Peyer's patch (tissue), 4 donors: ENCODE measurements around the gene SMC1B. TPM values are rescaled to one million over a fixed set of nuclear protein-coding genes. Genes with fewer than 3 reads are reported as not detected.
A peak's percentile ranks its signal among the peaks of the same experiment; 100 is the strongest.

Source experiments
- DNase-seq, 3 donors: peaks; one replicate each; pipeline ENCODE4 v3.0.0-alpha.2; 2017 to 2019
- H3K27ac ChIP-seq, 4 donors: fragments of 200-600 bp; sonication (generic); one replicate each; pipeline ENCODE4 v1.5.1; 2016 to 2019
- H3K27me3 ChIP-seq, 2 donors: fragments of 200-600 bp; sonication (generic); one replicate each; pipeline ENCODE4 v1.5.1; 2019
- H3K36me3 ChIP-seq, 3 donors: fragments of 200-600 bp; sonication (generic); one replicate each; pipeline ENCODE4 v1.5.1; 2016 to 2019
- H3K4me1 ChIP-seq, 4 donors: fragments of 200-600 bp; sonication (generic); one replicate each; pipeline ENCODE4 v1.5.1; 2016 to 2019
- H3K4me3 ChIP-seq, 4 donors: fragments of 200-600 bp; sonication (generic); 1 replicate in 3 of 4; 2 replicates in 1 of 4; pipeline ENCODE4 v1.5.1; 2016 to 2019; ENCODE audit warnings: mild to moderate bottlenecking in 1 of 4
- H3K9me3 ChIP-seq, 4 donors: fragments of 200-600 bp; sonication (generic); one replicate each; pipeline ENCODE4 v1.5.1; 2016 to 2019; ENCODE audit warnings: mild to moderate bottlenecking in 1 of 4
- POLR2A ChIP-seq, 2 donors: fragments of 450-650 bp; IDR thresholded peaks; one replicate each; pipeline ENCODE4 v1.5.1; 2017; ENCODE audit warnings: antibody characterized with exemption in 2 of 2, mild to moderate bottlenecking in 2 of 2, moderate library complexity in 2 of 2
- total RNA-seq, 4 donors: library from RNA; depleted of rRNA; stranded (reverse); fragments of >200 nt; gene quantifications; one replicate each; pipeline ENCODE4 v1.1.0, GENCODE V29; 2016
- TF ChIP-seq, protein P1 (sequence below), 6 experiments: fragments of 450-650 bp in 4 of 6; fragments of 200-600 bp in 2 of 6; sonication (generic) in 1 of 6; IDR thresholded peaks; one replicate each; pipeline ENCODE4 v1.5.1; 2017 to 2019; ENCODE audit warnings: antibody characterized with exemption in 6 of 6, mild to moderate bottlenecking in 3 of 6, moderate library complexity in 1 of 6

Gene SMC1B
- total RNA-seq, 4 donors from 2014 or later = not detected

- no peaks in the 10 kb centered on the region for H3K4me1 ChIP-seq
- H3K9me3 ChIP-seq = no peaks in the 10 kb centered on the region
- H3K4me3 ChIP-seq = no peak overlapping the region
- H3K27ac ChIP-seq = no peak overlapping the region
- no peak for DNase-seq
- H3K36me3 ChIP-seq = no peaks in the 10 kb centered on the region
- TF ChIP-seq, protein P1, sequence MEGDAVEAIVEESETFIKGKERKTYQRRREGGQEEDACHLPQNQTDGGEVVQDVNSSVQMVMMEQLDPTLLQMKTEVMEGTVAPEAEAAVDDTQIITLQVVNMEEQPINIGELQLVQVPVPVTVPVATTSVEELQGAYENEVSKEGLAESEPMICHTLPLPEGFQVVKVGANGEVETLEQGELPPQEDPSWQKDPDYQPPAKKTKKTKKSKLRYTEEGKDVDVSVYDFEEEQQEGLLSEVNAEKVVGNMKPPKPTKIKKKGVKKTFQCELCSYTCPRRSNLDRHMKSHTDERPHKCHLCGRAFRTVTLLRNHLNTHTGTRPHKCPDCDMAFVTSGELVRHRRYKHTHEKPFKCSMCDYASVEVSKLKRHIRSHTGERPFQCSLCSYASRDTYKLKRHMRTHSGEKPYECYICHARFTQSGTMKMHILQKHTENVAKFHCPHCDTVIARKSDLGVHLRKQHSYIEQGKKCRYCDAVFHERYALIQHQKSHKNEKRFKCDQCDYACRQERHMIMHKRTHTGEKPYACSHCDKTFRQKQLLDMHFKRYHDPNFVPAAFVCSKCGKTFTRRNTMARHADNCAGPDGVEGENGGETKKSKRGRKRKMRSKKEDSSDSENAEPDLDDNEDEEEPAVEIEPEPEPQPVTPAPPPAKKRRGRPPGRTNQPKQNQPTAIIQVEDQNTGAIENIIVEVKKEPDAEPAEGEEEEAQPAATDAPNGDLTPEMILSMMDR (IDR thresholded peaks at IDR 0.05) = no peak
- no peak for TF ChIP-seq POLR2A (IDR thresholded peaks at IDR 0.05)
- no peaks in the 10 kb centered on the region for H3K27me3 ChIP-seq
Observed at GRCh38 chr22:45426387-45426786, 13.0 kb upstream of the SMC1B start.

- no peak for TF ChIP-seq POLR2A (IDR thresholded peaks at IDR 0.05)
- TF ChIP-seq, protein P1 (IDR thresholded peaks at IDR 0.05) = no peak
- no peaks in the 10 kb centered on the region for H3K4me1 ChIP-seq
- no peaks in the 10 kb centered on the region for H3K36me3 ChIP-seq
- H3K9me3 ChIP-seq = no peaks in the 10 kb centered on the region
- no peaks in the 10 kb centered on the region for H3K27me3 ChIP-seq
- no peak overlapping the region for H3K27ac ChIP-seq
- no peak overlapping the region for H3K4me3 ChIP-seq
- DNase-seq = peak in 1 of 3 donors; percentile 6
Observed at GRCh38 chr22:45425531-45426265, 12.3 kb upstream of the SMC1B start.

- Histone ChIP-seq H3K27ac (no peak overlapping the region), H3K4me1 (no peaks in the 10 kb centered on the region), H3K4me3 (no peak overlapping the region), H3K9me3 (no peaks in the 10 kb centered on the region), H3K36me3 (no peaks in the 10 kb centered on the region), H3K27me3 (no peaks in the 10 kb centered on the region)
- TF ChIP-seq POLR2A (IDR thresholded peaks at IDR 0.05) = no peak
- TF ChIP-seq, protein P1 (IDR thresholded peaks at IDR 0.05) = no peak
- DNase-seq = peak in 2 of 3 donors; percentile 4 to 14
Observed at GRCh38 chr22:45425101-45425500, 11.7 kb upstream of the SMC1B start.

DNA sequence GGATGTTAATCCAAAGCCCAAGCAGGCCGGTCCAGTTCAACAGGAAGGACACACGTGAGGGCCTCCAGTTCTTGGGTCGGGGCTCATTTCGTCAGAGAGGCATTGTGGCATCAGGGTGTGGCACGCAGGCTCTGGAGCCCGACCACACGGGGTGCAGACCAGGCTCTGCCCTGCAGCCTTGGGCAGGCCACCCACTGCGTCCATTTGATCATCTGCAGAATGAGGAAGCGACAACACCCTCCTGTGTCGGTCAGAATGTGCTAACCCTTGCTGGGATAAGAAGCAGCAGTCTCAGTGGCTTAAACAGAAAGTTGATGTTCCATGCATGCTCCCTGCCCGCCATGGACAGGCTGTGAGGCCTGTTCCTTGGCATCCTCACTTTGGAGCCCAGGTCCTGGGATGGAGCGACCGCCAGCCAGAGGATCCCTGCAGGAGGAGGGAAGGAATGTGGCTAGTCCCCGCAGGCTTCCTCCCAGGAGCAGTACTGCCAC lies 10.9 kb upstream of the SMC1B start:
- H3K4me3 ChIP-seq = no peak overlapping the region
- DNase-seq = peak in 1 of 3 donors; percentile 12
- no peaks in the 10 kb centered on the region for H3K36me3 ChIP-seq
- H3K9me3 ChIP-seq = no peaks in the 10 kb centered on the region
- no peaks in the 10 kb centered on the region for H3K27me3 ChIP-seq
- TF ChIP-seq, protein P1 (IDR thresholded peaks at IDR 0.05) = no peak
- no peak for TF ChIP-seq POLR2A (IDR thresholded peaks at IDR 0.05)
- H3K4me1 ChIP-seq = no peaks in the 10 kb centered on the region
- no peak overlapping the region for H3K27ac ChIP-seq

GRCh38 chr22:45423524-45423923 lies 10.1 kb upstream of the SMC1B start:
- TF ChIP-seq, protein P1 (IDR thresholded peaks at IDR 0.05) = no peak
- TF ChIP-seq POLR2A (IDR thresholded peaks at IDR 0.05) = no peak

More at GRCh38 chr22:45423524-45423923, 10.1 kb upstream of the SMC1B start:
- H3K36me3 ChIP-seq = no peaks in the 10 kb centered on the region
- no peak for DNase-seq
- no peaks in the 10 kb centered on the region for H3K4me1 ChIP-seq
- H3K27ac ChIP-seq = no peak overlapping the region
- no peak overlapping the region for H3K4me3 ChIP-seq
- H3K9me3 ChIP-seq = no peaks in the 10 kb centered on the region
- H3K27me3 ChIP-seq = no peaks in the 10 kb centered on the region
